GM12878 (cell line): ENCODE measurements around the gene SPINK1. TPM values are rescaled to one million over a fixed set of nuclear protein-coding genes. Genes with fewer than 3 reads are reported as not detected.

Experiments
- ATAC-seq: fragments of 200-7000 bp; cut with Tn5 transposase; 3 replicates; pipeline ENCODE4 v1.9.1; 2020; ENCODE audit warnings: mild to moderate bottlenecking, moderate library complexity
- BruUV-seq: library from RNA; stranded (reverse); fragments of 400-500 nt; replicated peaks from 2 replicates; lab custom pipeline; 2021; lab: Mats Ljungman, UMichigan
- CTCF ChIA-PET: fragments of 300-600 bp; sonication (Branson Sonifier 250); formaldehyde crosslinking; extraction: SDS; loops from one replicate; lab custom pipeline; 2021; ENCODE audit warnings: inconsistent platforms; lab: Yijun Ruan, JAX
- POLR2A ChIA-PET: fragments of 350-600 bp; formaldehyde crosslinking; extraction: SDS; loops from one replicate; lab custom pipeline; 2021; ENCODE audit warnings: inconsistent platforms; lab: Charles Lee
- RAD21 ChIA-PET: fragments of 300-600 bp; sonication (Branson Sonifier 250); formaldehyde crosslinking; loops from one replicate; lab custom pipeline; 2023; ENCODE audit warnings: antibody characterized with exemption; ENCODE audit not compliant: unreplicated experiment; lab: Charles Lee
- SMC1A ChIA-PET: fragments of 300-600 bp; sonication (Branson Sonifier 250); formaldehyde crosslinking; loops from one replicate; lab custom pipeline; 2023; ENCODE audit not compliant: unreplicated experiment, uncharacterized antibody; lab: Charles Lee
- DNase-seq: peaks from one replicate; pipeline ENCODE4 v3.0.0-alpha.2; 2011; ENCODE audit warnings: low read depth, low spot score
- FAIRE-seq: peaks from 3 replicates; lab custom pipeline; 2011; peaks lifted over from hg19 to GRCh38; lab: Jason Lieb, UNC
- H2AFZ ChIP-seq: 2 replicates; pipeline ENCODE4 v1.6.0; 2011; ENCODE audit warnings: low read depth, low read length, control low read depth; ENCODE audit not compliant: control insufficient read depth
- H3K27ac ChIP-seq: 2 replicates; pipeline ENCODE4 v1.5.1; 2011; ENCODE audit warnings: control low read depth; ENCODE audit not compliant: control insufficient read depth, insufficient read depth
- H3K27me3 ChIP-seq, 2 experiments: replicated peaks in 1 of 2; 2 replicates each; pipeline versions ENCODE4 v1.6.0 to v1.6.1; 2011; ENCODE audit warnings: low read length in 1 of 2; ENCODE audit not compliant: control insufficient read depth in 2 of 2, insufficient read depth in 2 of 2
- H3K36me3 ChIP-seq, 2 experiments: 2 replicates each; pipeline ENCODE4 v1.5.1; 2011; ENCODE audit warnings: low read length in 1 of 2; ENCODE audit not compliant: control insufficient read depth in 2 of 2, insufficient read depth in 2 of 2
- H3K4me1 ChIP-seq: 2 replicates; pipeline ENCODE4 v1.6.1; 2011; ENCODE audit warnings: mild to moderate bottlenecking, low read length, moderate library complexity, mixed read lengths; ENCODE audit not compliant: control insufficient read depth, insufficient read depth
- H3K4me2 ChIP-seq: 2 replicates; pipeline ENCODE4 v1.6.0; 2011; ENCODE audit warnings: control low read depth; ENCODE audit not compliant: control insufficient read depth, insufficient read depth
- H3K4me3 ChIP-seq: fragments of 200-600 bp; sonication (generic); 2 replicates; pipeline ENCODE4 v1.5.1; 2016
- H3K79me2 ChIP-seq: 2 replicates; pipeline ENCODE4 v1.6.0; 2011; ENCODE audit warnings: low read length; ENCODE audit not compliant: control insufficient read depth, insufficient read depth
- H3K9ac ChIP-seq: 2 replicates; pipeline ENCODE4 v1.8.0; 2011; ENCODE audit warnings: low read length, control low read depth, mixed read lengths; ENCODE audit not compliant: control insufficient read depth, insufficient read depth
- H3K9me3 ChIP-seq: replicated peaks from 3 replicates; pipeline ENCODE4 v1.5.1; 2011; ENCODE audit warnings: mild to moderate bottlenecking, low read length; ENCODE audit not compliant: control insufficient read depth, insufficient read depth
- H4K20me1 ChIP-seq: 2 replicates; pipeline ENCODE4 v1.6.0; 2011; ENCODE audit not compliant: control insufficient read depth, insufficient read depth
- BCLAF1 ChIP-seq: fragments of 450-650 bp; IDR thresholded peaks from 2 replicates; pipeline ENCODE4 v1.6.1; 2017; ENCODE audit warnings: antibody characterized with exemption, mild to moderate bottlenecking, moderate library complexity
- CREB1 ChIP-seq: IDR thresholded peaks from 2 replicates; pipeline ENCODE4 v1.6.1; 2012; ENCODE audit warnings: low read depth, mild to moderate bottlenecking, inconsistent platforms
- E2F4 ChIP-seq: IDR thresholded peaks from 2 replicates; pipeline ENCODE4 v1.6.1; 2012; ENCODE audit warnings: low read depth, low read length, improper control_type of control experiment
- NFXL1 ChIP-seq: fragments of 450-650 bp; IDR thresholded peaks from 2 replicates; pipeline ENCODE4 v1.6.1; 2017; ENCODE audit warnings: antibody characterized with exemption, mild to moderate bottlenecking, borderline replicate concordance
- RELA ChIP-seq: fragments of 450-650 bp; IDR thresholded peaks from 2 replicates; pipeline ENCODE4 v1.8.0; 2014; ENCODE audit warnings: borderline replicate concordance; ENCODE audit not compliant: partially characterized antibody
- SPI1 ChIP-seq: IDR thresholded peaks from 2 replicates; pipeline ENCODE4 v1.6.1; 2011; ENCODE audit warnings: low read depth, mild to moderate bottlenecking, low read length, moderate library complexity, borderline replicate concordance; ENCODE audit not compliant: insufficient read depth
- SREBF2 ChIP-seq: IDR thresholded peaks from 2 replicates; pipeline ENCODE4 v1.6.1; 2012; ENCODE audit warnings: mild to moderate bottlenecking, low read length
- SUZ12 ChIP-seq: fragments of 200-600 bp; sonication (generic); IDR thresholded peaks from one replicate; pipeline ENCODE4 v1.6.1; 2018; ENCODE audit warnings: antibody characterized with exemption, mild to moderate bottlenecking; ENCODE audit not compliant: unreplicated experiment
- ZNF274 ChIP-seq: IDR thresholded peaks from one replicate; pipeline ENCODE4 v1.8.0; 2011; ENCODE audit not compliant: insufficient read length, insufficient read depth
- in situ Hi-C: fragments of 300-500 bp; cut with MboI; formaldehyde crosslinking; loops from 9 replicates; pipeline ENCODE4 v1.14.3; 2018; ENCODE audit warnings: mixed read lengths
- intact Hi-C: fragments of 100-400 bp; cut with micrococcal nuclease; formaldehyde crosslinking; loops from one replicate; pipeline ENCODE4 v1.14.2; 2022; ENCODE audit not compliant: unreplicated experiment
- polyA plus RNA-seq, 11 experiments: library from polyadenylated mRNA; depleted of rRNA in 4 of 11; unstranded in 6 of 11; stranded (reverse) in 5 of 11; fragments of >200 nt; fragmentation: Nextera tagmentation in 4 of 11; fragmentation: Illumina TruSeq in 1 of 11; extraction: Ambion mirVana in 4 of 11; extraction: Trizol in 1 of 11; gene quantifications; 1 replicate in 1 of 11; 2 replicates in 10 of 11; pipeline versions ENCODE4 v1.2.1 to v1.2.3, GENCODE V29; 2011 to 2016; ENCODE audit warnings: inconsistent platforms in 2 of 11, missing spikeins in 2 of 11, low read depth in 1 of 11
- total RNA-seq, 4 experiments: library from RNA; depleted of rRNA in 3 of 4; stranded (reverse); fragments of >200 nt in 3 of 4; fragmentation: Illumina TruSeq in 1 of 4; extraction: Trizol in 1 of 4; gene quantifications; 2 replicates each; pipeline versions ENCODE4 v1.2.1 to v1.2.3, GENCODE V29; 2013 to 2021
- TF ChIP-seq, protein P1 (sequence below): fragments of 150-350 bp; IDR thresholded peaks from 2 replicates; pipeline ENCODE4 v1.6.1; 2014; ENCODE audit warnings: mild to moderate bottlenecking, low read depth, low read length
- TF ChIP-seq, protein P2 (sequence below): fragments of 450-650 bp; IDR thresholded peaks from 2 replicates; pipeline ENCODE4 v1.6.1; 2017; ENCODE audit warnings: mild to moderate bottlenecking
- TF ChIP-seq, protein P3 (sequence below): fragments of 450-650 bp; IDR thresholded peaks from 2 replicates; pipeline ENCODE4 v1.6.1; 2014; ENCODE audit warnings: mild to moderate bottlenecking

SPINK1 gene
- total and polyA plus RNA-seq, 10 of the 15 experiments (the other 5 are each of a cell fraction or from before 2014, with no cell fraction given), result 3.6 TPM; not detected in 9

- SMC1A ChIA-PET, result interaction anchor here (1.1 to 1.2 kb wide), 2 partner anchors 17 to 202 kb away, joined by 3 to 5 read pairs; no protein-coding TSS in a partner anchor
- intact Hi-C loops, result no loop called here
- ATAC-seq (no peak), FAIRE-seq (no peak), DNase-seq (no peak)
- no peaks in the 10 kb centered on the region for H3K4me1 ChIP-seq
- no peak overlapping the region for H3K4me3 ChIP-seq
- no peaks in the 10 kb centered on the region for H4K20me1 ChIP-seq
- BruUV-seq, result no TSS peak
- no peak overlapping the region for H2AFZ ChIP-seq
- no peaks in the 10 kb centered on the region; a peak in 1 of 4 replicates for H3K27me3 ChIP-seq
- CTCF ChIA-PET, result interaction anchor here (2.7 kb wide), 1 partner anchor 202 kb away, joined by 9 read pairs; no protein-coding TSS in a partner anchor
- no peaks in the 10 kb centered on the region for H3K9me3 ChIP-seq
- no peak for TF ChIP-seq NFXL1
- TF ChIP-seq RELA, result no peak
- TF ChIP-seq, protein P1, sequence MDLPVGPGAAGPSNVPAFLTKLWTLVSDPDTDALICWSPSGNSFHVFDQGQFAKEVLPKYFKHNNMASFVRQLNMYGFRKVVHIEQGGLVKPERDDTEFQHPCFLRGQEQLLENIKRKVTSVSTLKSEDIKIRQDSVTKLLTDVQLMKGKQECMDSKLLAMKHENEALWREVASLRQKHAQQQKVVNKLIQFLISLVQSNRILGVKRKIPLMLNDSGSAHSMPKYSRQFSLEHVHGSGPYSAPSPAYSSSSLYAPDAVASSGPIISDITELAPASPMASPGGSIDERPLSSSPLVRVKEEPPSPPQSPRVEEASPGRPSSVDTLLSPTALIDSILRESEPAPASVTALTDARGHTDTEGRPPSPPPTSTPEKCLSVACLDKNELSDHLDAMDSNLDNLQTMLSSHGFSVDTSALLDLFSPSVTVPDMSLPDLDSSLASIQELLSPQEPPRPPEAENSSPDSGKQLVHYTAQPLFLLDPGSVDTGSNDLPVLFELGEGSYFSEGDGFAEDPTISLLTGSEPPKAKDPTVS, result no peak
- TF ChIP-seq, protein P2, sequence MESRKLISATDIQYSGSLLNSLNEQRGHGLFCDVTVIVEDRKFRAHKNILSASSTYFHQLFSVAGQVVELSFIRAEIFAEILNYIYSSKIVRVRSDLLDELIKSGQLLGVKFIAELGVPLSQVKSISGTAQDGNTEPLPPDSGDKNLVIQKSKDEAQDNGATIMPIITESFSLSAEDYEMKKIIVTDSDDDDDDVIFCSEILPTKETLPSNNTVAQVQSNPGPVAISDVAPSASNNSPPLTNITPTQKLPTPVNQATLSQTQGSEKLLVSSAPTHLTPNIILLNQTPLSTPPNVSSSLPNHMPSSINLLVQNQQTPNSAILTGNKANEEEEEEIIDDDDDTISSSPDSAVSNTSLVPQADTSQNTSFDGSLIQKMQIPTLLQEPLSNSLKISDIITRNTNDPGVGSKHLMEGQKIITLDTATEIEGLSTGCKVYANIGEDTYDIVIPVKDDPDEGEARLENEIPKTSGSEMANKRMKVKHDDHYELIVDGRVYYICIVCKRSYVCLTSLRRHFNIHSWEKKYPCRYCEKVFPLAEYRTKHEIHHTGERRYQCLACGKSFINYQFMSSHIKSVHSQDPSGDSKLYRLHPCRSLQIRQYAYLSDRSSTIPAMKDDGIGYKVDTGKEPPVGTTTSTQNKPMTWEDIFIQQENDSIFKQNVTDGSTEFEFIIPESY, result no peak
- TF ChIP-seq SREBF2, result no peak
- no peak for TF ChIP-seq E2F4
- TF ChIP-seq SUZ12, result no peak
- TF ChIP-seq SPI1, result no peak
- TF ChIP-seq BCLAF1, result no peak
- TF ChIP-seq, protein P3, sequence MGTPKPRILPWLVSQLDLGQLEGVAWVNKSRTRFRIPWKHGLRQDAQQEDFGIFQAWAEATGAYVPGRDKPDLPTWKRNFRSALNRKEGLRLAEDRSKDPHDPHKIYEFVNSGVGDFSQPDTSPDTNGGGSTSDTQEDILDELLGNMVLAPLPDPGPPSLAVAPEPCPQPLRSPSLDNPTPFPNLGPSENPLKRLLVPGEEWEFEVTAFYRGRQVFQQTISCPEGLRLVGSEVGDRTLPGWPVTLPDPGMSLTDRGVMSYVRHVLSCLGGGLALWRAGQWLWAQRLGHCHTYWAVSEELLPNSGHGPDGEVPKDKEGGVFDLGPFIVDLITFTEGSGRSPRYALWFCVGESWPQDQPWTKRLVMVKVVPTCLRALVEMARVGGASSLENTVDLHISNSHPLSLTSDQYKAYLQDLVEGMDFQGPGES, result no peak
- TF ChIP-seq CREB1, result no peak
- no peak for TF ChIP-seq ZNF274
- no peaks in the 10 kb centered on the region for H3K79me2 ChIP-seq
- H3K9ac ChIP-seq, result no peak overlapping the region
- in situ Hi-C loops, result no loop called here
- POLR2A ChIA-PET, result no interaction called here
- RAD21 ChIA-PET, result no interaction called here
- no peak overlapping the region for H3K27ac ChIP-seq
- H3K4me2 ChIP-seq, result no peak overlapping the region
- no peaks in the 10 kb centered on the region for H3K36me3 ChIP-seq
These were observed 1.4 kb downstream of the SPINK1 start for GRCh38 chr5:147830035-147830434.
